HG02884 (cell line): ENCODE measurements around the gene NEAT1.
"Not testable (repeated sequence)": the region's sequence is repeated elsewhere in the genome, so short reads cannot be mapped to it uniquely, and the experiment has no call there.

Experiments
- ATAC-seq: cut with Tn5 transposase; IDR thresholded peaks from one replicate; pipeline ENCODE4 v1.9.1; 2021; ENCODE audit warnings: mild to moderate bottlenecking, moderate library complexity; ENCODE audit not compliant: unreplicated experiment

The NEAT1 gene

GRCh38 chr11:65448418-65449105 is 26.0 kb downstream of the NEAT1 start:
- no peak for ATAC-seq

DNA sequence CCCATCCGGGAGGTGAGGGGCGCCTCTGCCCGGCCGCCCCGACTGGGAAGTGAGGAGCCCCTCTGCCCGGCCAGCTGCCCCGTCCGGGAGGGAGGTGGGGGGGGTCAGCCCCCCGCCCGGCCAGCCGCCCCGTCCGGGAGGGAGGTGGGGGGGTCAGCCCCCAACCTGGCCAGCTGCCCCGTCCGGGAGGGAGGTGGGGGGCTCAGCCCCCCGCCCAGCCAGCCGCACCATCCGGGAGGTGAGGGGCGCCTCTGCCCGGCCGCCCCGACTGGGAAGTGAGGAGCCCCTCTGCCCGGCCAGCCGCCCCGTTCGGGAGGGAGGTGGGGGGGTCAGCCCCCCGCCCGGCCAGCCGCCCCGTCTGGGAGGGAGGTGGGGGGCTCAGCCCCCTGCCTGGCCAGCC is 28.7 kb downstream of the NEAT1 start:
- ATAC-seq, result not testable (repeated sequence)

GRCh38 chr11:65452259-65452658 is 29.7 kb downstream of the NEAT1 start:
- ATAC-seq, result not testable (repeated sequence)

DNA sequence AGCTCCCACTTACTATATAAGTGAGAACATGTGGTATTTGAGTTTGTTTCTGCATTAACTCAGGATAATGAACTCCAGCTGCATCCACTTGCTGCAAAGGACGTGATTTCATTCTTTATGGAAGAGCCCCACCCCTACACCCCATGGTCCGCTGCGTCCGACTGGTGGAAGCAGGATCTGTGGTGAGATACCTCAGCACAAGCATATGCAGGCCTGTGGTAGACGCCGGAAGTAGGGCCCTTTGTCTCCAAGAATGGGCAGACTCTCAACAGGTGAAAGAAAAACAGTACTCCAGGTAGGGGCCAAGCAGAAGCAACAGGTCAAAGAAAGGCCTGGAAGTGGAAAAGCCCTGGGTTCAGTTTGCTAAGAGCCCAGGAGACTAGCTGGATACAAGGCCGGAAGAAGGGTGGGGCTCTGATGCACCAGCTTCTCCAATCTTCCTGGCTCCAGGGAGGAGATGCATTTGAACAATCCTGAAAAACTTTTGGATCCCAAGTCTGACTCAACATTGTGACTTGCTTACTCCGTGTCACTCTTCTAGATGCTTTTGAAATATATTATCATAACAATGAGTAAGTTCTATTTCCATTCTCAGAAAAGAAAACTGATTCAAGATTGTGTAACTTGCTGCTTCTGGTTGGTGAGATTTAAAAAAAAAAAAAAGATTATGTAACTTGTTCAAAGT is 30.4 kb downstream of the NEAT1 start:
- no peak for ATAC-seq

- no peak for ATAC-seq
These were observed 31.7 kb downstream of the NEAT1 start for GRCh38 chr11:65454311-65454695.

GRCh38 chr11:65454696-65455456 is 32.3 kb downstream of the NEAT1 start:
- ATAC-seq, result peak; percentile 74

- no peak for ATAC-seq
These were observed 33.8 kb downstream of the NEAT1 start for GRCh38 chr11:65456418-65456817.

DNA sequence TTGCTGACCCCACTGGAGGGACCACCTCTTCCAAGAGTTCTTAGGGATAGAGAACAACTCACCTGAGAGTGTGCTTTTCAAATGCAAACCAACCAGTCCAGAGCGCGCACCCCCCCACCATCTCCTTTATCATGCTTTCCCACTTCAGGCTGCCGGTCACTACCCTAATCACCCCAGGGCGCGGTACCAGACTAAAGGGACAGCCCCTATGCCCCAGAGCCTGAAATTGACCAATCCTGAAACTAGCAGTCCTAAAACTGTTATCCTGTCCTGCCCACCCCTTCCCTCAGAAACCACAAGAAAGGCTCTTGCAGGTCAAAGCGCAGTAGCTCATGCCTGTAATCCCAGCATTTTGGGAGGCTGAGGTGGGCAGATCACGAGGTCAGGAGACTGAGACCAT is 37.0 kb downstream of the NEAT1 start:
- no peak for ATAC-seq

DNA sequence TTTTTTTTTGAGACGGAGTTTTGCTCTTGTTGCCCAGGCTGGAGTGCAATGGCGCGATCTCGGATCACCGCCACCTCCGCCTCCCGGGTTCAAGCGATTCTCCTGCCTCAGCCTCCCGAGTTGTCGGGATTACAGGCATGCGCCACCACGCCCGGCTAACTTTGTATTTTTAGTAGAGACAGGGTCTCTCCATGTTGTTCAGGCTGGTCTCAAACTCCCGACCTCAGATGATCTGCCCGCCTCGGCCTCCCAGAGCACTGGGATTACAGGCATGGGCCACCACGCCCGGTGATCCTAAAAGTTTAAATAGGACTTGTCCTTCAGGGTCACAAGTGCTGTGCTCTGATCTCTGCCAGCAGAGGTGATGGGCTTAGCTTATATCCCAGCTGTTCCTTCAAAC is 42.9 kb downstream of the NEAT1 start:
- ATAC-seq, result not testable (repeated sequence)

- ATAC-seq, result not testable (repeated sequence)
These were observed 44.7 kb downstream of the NEAT1 start for GRCh38 chr11:65467306-65467705.

DNA sequence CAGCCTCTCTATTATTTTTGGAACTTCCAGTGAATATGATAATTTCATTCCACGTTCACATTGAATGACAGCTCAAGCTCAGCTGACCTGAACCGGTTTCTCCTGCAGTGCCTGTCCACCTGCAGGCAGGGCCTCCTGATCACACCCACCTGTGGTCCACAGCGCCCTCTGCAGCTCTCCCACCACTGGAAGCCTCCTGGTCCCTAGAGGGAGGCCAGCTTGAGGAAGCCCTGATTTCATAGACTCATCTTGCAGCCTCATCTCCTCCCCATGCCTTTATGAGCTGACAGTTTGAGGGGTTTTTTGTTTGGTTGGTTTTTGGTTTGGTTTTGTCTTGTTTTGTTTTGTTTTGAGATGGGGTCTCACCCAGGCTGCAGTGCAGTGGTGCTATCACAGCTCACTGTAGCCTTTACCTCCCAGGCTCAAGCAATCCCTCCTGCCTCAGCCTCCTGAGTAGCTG is 46.3 kb downstream of the NEAT1 start:
- ATAC-seq, result no peak

DNA sequence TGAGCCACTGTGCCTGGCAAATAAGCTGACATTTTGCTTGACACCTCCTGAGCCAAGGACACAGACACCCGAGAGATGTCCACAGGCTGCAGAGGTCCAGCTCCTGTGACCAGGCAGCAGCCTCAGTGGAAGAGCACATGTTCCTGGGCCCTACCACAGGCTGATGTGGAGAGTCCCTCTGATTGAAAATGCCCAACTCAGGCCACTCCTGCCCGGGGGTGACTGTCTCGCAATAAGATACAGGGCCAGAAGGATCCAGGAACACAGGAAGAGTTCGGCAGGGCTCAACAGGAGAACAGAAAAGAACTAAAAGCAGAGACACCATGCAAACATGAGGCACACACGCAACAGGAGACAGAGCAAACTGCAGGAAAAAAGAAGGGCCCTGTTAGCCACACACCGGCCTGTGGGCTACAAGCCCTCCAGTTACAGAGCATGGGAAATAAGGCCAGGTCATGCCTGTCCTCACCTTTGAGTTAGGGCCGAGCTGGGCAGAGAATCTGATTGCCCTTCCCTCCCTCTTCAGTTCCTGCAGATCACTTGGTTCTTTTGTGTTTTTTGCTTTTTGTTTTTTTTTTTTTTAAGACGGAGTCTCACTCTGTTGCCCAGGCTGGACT is 47.9 kb downstream of the NEAT1 start:
- ATAC-seq, result no peak

DNA sequence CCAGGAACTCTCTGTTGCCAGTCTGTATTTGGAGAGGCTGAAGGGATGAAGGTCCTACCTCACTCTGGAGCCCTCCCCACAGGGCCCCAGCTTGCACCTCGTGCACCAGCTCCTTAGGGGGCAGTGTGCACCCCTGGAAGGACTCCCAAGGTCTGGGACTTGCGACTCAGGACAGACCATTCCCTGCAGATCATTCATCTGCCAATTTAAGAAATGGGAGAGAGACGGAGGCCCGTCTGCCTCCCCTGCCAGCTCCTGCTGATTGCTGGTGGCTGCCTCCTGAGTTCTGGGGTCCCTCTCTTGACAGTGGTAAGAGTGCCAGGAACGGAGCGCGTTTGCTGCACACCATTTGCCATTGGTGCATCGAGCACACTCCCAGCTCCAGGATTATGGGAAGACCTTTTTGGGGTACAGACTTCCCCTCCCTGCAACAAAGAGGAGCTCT is 48.9 kb downstream of the NEAT1 start:
- no peak for ATAC-seq

DNA sequence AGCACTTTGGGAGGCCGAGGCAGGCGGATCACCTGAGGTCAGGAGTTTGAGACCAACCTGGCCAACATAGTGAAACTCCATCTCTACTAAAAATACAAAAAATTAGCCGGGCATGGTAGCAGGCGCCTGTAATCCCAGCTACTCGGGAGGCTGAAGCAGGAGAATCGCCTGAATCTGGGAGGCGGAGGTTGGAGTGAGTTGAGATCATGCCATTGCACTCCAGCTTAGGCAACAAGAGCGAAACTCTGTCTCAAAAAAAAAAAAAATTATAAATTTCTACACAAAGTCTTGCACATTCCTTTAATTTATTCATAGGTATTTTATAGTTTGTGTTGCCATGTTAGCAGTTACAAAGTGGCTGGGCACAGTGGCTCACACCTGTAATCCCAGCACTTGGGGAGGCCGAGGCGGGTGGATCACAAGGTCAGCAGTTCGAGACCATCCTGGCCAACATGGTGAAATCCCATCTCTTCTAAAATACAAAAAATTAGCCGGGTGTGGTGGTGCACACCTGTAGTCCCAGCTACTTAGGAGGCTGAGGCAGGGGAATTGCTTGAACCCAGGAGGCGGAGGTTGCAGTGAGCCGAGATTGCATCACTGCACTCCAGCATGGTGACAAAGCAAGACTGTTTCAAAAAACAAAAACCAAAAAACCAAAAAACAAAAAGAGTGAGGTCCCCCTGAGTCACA is 50.1 kb downstream of the NEAT1 start:
- not testable (repeated sequence) for ATAC-seq

DNA sequence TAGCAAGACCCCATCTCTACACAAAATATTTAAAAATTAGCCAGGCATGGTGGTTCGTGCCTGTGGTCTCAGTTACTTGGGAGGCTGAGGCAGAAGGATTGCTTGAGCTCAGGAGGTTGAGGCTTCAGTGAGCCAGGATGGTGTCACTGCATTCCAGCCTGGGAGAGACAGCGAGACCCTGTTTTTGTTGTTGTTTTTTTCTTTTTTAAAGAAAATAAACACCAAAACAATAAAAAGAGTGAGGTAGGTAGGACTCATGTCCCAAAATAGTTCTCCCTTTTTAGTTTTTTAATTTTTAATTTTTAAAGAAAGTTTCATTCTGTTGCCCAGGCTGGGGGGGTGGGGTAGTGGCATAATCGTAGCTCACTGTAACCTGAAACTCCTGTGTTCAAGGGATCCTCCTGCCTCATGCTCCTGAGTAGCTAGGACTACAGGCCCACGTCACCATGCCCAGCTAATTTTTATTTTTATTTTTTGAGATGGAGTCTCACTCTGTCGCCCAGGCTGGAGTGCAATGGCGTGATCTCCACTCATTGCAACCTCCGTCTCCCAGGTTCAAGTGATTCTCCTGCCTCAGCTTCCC is 50.8 kb downstream of the NEAT1 start:
- ATAC-seq, result no peak

DNA sequence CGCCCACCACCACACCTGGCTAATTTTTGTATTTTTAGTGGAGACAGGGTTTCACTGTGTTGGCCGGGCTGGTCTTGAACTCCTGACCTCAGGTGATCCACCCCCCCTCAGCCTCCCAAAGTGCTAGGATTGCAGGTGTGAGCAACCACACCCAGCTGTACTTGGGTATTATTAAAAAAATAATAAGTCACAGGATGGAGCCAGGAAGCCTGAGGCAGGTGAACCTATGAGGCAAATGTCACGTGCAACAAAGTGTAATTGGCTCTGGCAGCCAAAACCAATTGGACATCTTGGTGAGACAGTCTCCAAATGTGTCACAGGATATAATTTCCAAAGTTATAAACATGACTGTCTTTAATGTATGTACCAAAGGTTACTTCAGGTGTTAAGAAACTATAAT is 52.3 kb downstream of the NEAT1 start:
- ATAC-seq, result no peak

DNA sequence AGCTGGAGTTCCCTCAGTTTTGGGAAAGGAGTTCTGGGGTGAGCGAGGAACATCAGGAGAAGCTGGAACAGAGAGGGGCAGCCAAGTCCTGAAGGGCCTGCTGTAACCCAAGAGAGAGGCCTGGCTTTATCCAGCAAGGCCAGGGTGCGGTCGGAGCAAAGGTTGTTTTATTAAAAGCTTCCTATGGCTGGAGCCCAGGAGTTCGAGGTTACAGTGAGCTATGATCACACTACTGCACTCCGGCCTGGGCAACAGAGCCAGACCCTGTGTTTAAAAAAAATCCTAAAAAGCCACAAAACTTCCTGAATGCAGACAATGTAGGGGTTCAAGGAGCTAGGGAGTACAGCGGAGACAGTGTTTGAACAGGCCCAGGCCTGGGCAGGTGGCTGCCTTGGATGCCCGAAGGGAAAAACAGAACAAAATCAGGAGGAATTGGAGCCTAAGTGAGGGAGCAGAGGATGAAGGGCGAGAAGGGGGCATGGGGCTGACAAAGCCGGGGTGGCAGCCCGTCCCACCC is 54.1 kb downstream of the NEAT1 start:
- no peak for ATAC-seq

GRCh38 chr11:65477149-65477965 is 54.8 kb downstream of the NEAT1 start:
- ATAC-seq, result peak; percentile 85
